ENCODE data around the gene FAM114A2.
A peak's percentile ranks its signal among the peaks of the same experiment; 100 is the strongest.

Gene FAM114A2

DNA sequence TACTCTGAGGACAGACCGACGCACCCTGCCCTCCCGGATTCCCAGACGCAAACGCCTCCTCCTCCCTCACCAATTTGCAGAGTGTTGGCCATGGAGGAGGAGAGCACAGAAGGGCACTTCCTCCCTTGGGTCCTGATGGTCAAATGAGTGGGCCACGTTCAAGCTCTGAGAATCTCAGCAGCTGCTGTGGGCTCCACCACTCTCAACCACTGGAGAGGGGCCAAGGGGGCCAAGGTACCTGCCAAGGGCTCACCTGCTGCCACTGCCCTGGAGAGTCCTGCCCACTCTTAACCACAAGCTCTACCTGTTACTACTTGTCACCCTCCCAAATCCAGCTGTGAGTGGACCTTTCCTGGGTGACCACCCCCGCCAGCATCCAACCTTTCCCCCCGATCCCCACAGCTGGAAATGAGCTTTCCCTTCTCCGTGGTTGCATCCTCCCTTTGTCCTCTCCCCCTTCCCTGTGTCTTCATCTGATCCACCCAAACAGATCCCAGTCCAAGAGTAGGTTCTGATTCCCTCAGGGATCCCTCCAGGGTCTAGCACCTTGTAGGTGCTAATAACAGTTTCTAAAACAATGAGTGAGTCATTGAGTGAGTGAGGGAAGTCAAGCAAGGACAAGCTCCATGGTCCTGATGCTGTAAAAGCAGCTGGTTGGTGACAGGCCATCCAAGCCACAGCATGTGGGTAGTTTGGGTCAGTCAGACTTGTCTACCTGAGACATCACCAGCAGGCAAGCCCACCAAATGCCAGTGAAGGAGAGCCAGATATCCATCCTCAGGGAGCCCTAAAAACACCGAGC lies 69.7 kb downstream of the FAM114A2 start:
- no peak for TF ChIP-seq CTCF (conservative IDR thresholded peaks at IDR 0.05; ENCODE audit: low read depth, low read length)
- DNase-seq (ENCODE audit: low read depth) = no peak
- no peak overlapping the region for H3K4me3 ChIP-seq (ENCODE audit: low read depth, low read length)

- H3K4me3 ChIP-seq (ENCODE audit: low read depth, low read length) = peak overlapping the region; percentile 38
- TF ChIP-seq CTCF (conservative IDR thresholded peaks at IDR 0.05; ENCODE audit: low read depth, low read length) = peak; percentile 98
- peak; percentile 74 for DNase-seq (ENCODE audit: low read depth)
Measured at GRCh38 chr5:153964880-153965645, 73.6 kb downstream of the FAM114A2 start.

DNA sequence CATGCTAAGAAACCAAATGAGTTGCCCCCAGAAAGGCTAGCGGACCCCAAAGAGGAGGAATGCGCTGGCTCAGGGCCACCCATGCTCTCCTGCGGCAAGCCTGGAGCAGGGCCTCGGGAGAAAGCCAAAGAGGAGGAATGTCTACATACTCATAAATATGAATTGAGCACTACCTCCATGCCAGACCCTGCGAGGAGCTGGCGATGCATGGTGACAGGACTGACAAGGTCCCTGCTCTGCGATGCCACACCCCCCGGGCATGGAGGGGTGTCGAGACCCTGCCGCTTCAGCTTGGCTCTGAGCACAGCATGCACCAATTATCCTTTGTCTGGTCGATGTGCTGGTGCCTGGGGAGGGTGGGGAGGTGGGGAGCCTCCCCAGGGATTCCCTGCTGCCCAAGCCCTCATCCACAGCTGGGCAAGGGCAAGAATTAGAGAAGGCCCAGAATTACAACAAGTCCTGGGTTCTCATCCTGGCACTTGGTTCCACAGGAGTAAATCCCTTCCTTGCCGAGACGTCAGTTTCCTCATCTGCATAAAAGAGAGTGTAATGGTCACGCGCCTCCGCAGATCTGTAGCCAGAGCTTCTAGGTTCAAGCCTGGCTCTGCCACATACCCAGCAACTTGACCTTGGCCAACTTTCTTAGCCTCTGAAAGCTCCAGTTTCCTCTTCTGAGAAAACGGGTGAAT lies 74.4 kb downstream of the FAM114A2 start:
- DNase-seq (ENCODE audit: low read depth) = no peak
- H3K4me3 ChIP-seq (ENCODE audit: low read depth, low read length) = no peak overlapping the region
- TF ChIP-seq CTCF (conservative IDR thresholded peaks at IDR 0.05; ENCODE audit: low read depth, low read length) = no peak

- no peak overlapping the region for H3K4me3 ChIP-seq (ENCODE audit: low read depth, low read length)
- DNase-seq (ENCODE audit: low read depth) = no peak
- TF ChIP-seq CTCF (conservative IDR thresholded peaks at IDR 0.05; ENCODE audit: low read depth, low read length) = no peak
Measured at GRCh38 chr5:153960269-153961215, 78.2 kb downstream of the FAM114A2 start.

- no peak overlapping the region for H3K4me3 ChIP-seq (ENCODE audit: low read depth, low read length)
- no peak for TF ChIP-seq CTCF (conservative IDR thresholded peaks at IDR 0.05; ENCODE audit: low read depth, low read length)
- DNase-seq (ENCODE audit: low read depth) = peak; percentile 36
Measured at GRCh38 chr5:153959134-153959957, 79.4 kb downstream of the FAM114A2 start.

Data from choroid plexus epithelial cell (primary cell).